OCI-M2 (cell line): Measurements from ENCODE around the gene PRR36.

ENCODE experiments used
- DNase-seq: peaks from one replicate; lab custom pipeline; 2025; ENCODE audit not compliant: unreplicated experiment; lab: John Stamatoyannopoulos, UW

The PRR36 gene

DNA sequence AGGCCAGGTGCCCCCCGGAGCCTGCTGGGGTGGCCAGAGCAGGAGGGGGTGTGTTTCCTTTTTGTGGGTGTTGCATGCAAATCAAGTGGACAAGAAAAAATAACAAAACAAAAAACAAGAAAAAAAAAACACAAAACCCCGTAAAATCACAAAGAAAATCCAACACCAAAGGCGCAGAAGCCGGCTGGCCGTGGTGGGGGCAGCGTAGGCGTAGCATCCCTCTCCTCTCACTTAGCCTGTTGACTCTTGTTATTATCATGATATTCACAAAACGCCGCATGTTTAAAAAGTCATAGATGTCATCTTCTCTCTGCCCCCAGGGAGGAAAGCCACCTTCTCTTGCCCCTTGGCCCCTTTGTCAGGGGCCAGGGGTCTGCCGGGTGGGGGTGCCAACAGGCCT is 39.5 kb upstream of the PRR36 start:
- DNase-seq: no peak

DNA sequence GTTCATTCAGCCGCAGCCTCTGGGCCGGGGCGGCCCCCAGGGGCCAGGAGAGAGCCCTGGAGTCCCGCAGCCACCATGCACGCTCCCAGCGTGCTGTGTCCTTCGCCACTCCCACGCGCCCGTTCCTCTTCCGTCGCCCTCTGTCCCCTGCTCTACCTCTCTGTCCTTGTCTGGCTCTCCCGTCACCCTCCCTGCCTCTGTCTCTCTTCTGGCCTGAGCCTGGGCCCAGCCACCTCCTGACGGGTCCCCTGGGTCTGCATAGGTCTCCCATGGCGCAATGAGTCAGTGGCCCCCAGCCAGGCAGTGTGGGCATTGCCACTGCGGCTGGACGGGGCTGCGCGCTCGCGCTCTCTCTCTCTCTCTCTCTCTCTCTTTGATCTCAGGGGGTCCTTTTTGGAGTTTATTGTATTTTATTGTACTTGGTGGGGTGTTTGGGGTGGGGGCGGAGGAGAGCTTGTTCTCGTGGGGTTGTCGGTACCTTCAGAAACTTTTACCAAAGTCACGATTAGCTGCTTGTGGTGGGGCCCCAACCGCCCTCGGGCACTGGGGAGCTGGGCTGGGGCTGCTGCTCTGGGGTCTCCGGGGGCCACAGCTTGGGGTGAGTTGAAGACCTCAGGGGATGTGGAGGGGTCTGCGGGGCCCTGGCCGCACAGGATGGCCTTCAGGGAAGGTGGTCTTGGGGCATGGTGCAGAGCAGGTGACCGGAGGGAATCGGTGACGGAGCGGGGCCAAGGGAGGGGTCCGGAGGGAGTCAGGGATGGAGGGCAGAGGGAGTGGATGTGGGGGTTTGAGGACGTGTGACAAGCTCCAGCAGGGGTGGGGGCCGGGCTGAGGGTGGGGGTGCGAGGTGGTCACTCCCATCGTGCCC is 38.7 kb upstream of the PRR36 start:
- DNase-seq: no peak

DNA sequence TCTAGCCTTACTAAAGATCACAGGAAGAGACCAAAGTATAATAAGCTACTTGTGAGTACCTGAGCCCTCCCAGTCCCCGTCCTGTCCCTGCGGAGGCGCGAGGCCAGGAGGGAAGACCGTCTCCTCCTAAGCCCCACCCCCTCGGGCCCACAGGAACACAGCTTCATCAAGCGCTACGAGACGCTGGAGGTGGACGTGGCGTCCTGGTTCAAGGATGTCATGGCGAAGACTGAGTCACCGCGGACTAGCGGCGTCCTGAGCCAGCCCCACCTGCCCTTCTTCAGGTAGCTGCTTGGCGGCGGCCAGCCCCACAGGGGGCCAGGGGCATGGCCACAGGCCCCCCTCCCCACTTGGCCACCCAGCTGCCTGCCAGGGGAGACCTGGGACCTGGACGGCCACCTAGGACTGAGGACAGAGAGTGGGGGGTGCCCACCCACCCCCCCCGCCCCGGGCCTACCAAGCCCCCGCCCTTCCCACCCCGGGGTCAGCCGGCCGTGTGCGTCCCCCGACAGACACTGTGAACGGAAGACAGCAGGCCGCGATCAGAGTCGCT is 38.0 kb upstream of the PRR36 start:
- no peak for DNase-seq

DNA sequence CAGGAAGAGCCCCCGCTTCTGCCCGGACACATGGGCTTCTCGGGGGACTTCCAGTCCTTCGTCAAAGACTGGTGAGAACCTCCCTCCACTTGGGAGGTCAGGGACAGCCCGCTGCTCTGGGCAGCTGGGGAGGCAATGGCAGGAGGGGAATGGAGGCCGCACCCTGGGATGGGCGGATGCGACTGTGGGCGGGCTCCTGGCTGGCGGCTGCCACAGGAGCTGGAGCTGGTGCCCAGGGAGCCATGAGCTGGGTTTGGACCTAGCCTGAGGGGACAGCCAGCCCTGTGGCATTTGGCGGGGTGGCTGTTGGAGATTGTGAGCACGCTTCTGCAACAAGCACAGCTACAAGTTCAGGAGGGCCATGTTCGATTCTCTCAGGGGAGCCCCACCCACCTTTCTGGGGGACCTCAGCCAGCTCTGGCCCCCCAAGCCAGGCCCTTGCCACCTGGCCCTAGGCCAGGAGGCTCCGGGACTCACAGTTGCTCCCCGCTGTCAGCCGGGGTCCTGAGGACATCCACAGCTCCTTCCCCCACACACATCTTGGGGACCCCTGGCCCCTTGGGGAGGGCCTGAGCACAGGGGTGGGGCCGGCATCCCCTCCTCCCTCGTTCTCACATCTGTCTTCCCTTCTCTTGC is 37.4 kb upstream of the PRR36 start:
- no peak for DNase-seq

DNA sequence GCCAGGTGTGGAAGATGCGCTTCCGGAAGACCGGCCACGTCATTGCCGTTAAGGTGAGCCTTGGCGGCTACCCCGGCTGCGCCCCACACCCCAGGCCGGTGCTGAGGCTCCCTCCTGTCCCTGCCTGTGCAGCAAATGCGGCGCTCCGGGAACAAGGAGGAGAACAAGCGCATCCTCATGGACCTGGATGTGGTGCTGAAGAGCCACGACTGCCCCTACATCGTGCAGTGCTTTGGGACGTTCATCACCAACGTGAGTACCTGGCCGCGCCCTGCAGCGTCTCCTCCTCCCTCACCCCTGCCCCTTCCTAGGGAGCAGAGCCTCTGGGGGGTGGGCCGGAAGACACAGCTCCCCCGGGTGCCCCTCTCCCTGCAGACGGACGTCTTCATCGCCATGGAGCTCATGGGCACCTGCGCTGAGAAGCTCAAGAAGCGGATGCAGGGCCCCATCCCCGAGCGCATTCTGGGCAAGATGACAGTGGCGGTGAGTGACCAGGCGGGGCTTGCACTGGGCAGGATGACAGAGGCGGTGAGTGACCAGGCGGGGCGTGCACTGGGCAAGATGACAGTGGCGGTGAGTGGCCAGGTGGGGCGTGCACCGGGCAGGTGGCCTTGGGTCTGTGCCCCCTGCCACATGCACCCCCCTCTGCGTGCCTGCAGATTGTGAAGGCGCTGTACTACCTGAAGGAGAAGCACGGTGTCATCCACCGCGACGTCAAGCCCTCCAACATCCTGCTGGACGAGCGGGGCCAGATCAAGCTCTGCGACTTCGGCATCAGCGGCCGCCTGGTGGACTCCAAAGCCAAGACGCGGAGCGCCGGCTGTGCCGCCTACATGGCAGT is 36.4 kb upstream of the PRR36 start:
- no peak for DNase-seq

DNA sequence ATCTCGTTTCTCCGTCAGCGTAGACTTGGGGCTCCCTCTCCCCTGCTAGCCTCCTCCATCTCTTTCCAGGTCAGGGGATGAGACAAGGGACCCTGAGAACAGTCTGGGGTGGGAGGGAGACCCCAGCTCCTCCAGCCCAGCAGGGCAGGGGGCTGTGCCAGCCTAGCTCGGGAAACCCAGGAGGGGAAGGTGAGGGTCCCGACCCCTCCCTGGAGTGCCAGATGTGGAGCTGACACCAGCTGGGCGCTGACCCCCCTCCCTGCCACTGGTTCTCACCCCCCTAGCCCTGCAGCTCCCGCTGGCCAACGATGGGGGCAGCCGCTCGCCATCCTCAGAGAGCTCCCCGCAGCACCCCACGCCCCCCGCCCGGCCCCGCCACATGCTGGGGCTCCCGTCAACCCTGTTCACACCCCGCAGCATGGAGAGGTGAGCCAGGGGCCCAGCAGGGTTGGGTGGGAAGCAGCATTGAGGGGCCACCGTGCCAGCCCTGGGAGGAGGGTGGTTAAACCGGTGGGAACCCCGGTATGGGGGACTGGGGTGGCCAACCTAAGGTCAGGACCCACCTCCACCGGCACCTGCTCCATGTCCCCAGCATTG is 35.4 kb upstream of the PRR36 start:
- DNase-seq: no peak

DNA sequence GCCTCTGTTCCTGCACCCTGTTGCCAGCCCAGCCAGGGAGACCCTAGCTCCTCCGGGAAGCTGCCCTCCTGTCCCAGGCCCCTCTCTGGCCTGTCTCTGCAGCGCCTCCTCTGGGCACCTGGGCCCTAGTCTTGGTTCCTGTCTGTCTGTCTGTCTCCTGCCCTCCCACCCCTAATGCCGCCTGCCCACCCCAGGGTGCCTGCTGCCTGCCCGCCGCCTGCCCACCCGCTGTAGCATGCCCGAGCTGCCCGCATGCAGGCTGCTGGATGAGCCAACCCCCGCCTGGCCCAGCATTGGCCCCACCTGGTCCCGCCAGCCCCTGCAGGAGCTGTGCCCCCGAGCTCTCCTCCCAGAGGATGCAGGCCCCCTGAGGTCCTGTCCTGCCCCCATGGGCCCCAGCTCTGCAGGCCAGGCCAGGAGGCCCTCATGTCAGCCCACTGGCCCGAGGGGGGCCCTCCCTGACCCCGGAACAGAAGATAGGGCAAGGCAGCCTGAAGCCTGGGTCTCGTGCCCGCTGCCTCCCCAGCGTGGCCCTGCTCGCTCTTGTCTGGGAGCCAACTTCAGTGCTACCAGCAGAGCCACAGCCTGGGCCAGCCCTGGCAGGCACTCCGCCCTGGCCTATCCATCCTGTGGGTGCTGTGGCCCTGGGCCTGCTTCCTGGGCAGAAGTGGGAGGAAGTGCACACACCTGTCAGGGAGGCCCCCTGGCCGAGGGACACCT is 34.7 kb upstream of the PRR36 start:
- no peak for DNase-seq

DNA sequence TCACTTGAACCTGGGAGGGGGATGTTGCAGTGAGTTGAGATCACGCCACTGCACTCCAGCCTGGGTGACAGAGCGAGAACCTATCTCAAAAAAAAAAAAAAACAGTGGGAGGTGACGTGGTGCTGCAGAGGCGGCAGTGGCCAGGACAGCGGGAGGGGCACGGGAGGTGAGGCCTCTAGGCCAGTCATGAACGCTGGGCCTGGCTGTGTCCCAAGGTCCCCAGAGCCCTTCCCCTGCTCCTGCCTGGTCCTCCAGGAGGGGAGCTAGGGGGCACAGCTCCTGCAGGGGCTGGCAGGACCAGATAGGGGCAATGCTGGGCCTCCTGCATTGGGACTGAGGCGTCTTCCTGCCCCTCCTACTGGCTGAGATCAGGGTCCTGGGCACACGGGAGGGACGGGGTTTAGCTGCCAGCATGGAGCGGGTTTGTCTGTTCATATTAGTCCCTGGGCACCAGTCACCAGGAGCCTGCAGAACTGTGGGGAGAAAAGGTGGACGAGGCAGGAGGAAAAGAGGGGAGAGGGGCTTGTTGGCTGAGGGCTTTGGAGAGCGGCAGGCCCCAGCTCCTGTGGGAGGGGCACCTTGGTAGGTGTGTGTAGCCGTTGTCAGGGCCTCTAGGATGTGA is 34.0 kb upstream of the PRR36 start:
- DNase-seq: no peak

DNA sequence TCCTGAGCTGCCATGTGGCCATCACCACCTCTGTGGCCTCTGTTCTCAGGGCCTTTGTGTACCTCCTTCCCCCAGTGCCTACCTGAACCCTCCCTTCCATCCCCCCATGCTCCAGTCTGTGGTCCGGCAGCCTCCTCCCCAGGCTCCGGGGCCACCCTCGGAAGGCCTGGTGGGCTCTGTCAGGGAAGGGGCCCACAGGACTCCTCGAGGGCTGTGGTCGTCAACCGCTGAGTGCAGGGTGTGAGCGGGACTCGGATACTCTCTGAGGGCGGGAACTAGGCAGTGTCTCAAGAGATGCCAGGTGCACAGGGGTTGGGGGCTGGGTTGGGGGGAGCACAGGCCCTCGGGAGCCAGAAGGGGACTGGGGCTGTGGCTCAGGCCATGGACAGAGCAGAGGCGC is 33.4 kb upstream of the PRR36 start:
- no peak for DNase-seq

DNA sequence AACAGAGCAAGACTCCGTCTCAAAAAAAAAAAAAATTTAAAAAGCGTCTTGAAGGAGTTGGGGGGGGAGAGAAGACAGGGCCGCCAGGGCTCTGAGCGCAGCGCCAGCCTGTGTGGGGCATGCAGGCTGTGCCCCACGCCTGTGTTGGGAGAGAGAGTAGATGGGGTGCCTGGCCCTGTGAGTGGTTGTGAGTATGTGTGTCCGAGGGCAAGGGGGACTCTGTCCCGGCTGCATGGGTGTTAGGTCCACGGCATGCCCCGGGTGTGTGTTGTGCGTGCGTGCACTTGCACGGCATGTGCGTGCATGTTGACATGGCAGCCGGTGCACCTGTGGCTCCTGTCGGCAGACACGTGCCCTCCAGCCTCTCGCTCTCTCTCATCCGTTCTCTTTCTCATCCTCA is 32.9 kb upstream of the PRR36 start:
- DNase-seq: no peak

DNA sequence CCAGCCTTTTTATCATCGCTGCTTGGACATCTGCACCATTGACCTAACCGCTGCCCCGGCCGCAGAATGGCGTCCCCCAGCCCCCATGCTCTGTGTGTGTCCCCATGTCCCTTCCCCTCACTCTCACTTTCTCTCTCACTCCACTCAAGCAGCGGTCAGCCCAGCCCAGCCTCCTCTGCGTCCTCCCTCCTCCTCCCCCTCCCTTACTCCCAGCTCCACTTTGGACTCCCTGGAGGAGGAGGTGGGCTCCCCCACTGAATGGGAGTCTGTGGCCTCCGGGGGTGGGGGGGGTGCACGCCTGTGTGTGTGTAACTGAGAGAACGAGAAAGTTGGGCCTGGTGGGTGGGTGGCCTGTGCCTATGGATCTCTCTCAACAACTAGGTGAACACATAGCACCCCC is 31.7 kb upstream of the PRR36 start:
- no peak for DNase-seq

DNA sequence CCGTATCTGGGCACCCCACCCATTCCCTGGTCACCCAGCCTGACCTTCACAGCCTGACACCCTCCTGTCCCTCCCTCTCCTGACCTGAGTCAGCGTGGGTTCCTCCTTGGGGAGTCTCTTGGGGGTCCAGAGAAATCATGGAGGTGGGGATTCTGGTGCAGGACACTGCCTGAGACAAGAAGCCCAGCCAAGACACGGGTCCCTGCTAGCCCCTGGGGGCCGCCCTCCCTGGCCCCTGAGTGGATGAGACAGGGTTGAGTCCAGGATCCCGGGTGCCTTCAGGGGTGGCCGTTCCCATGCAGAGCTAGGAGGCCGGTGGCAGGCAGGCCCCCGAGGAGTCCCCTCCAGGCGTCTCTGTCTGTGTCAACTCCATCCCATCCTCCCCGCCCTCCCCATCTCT is 31.1 kb upstream of the PRR36 start:
- DNase-seq: no peak

DNA sequence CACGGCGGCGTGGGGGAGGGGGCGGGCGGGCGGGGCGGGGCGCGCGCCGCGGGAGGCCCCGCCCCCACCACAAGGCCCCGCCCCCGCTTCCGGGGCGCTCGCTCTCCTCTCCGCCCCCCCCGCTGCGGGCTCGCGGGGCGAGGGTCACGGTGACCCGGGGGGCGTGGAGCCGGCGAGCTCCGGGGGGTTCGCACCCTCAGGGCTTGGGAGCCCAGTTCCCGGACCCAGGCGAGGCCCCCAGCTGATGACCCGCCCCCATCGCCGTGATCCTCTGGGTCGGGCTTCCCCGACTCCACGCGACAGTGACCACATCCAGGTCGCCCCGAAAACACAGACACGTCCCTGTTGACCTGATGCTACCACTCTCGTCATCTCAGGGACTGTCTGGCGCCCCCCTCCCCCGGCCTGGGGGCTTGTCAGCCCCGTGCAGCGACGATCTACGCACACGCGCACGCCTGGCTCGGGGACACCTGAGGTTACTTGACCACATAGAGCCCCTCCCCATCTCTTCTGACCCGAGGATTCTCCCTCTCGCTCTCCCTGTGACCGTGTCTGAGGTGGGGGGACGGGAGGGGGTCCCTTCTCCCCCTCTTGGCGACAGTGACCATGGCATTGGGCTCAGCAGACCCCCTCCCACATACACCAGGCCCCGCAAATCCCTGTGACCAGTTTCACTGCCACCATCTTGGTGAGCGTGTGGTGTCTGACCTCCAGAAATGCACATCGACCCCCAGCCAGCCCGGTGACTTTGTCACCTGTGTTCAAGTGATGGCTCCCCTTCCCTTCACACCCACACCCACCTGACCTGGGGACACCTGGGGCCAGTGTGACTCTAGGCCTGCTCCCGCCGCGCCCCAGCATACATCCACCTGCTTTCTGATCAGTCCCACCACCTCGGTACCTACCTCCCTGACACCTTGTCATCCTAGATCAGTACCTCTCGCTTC is 30.2 kb upstream of the PRR36 start:
- DNase-seq: no peak

DNA sequence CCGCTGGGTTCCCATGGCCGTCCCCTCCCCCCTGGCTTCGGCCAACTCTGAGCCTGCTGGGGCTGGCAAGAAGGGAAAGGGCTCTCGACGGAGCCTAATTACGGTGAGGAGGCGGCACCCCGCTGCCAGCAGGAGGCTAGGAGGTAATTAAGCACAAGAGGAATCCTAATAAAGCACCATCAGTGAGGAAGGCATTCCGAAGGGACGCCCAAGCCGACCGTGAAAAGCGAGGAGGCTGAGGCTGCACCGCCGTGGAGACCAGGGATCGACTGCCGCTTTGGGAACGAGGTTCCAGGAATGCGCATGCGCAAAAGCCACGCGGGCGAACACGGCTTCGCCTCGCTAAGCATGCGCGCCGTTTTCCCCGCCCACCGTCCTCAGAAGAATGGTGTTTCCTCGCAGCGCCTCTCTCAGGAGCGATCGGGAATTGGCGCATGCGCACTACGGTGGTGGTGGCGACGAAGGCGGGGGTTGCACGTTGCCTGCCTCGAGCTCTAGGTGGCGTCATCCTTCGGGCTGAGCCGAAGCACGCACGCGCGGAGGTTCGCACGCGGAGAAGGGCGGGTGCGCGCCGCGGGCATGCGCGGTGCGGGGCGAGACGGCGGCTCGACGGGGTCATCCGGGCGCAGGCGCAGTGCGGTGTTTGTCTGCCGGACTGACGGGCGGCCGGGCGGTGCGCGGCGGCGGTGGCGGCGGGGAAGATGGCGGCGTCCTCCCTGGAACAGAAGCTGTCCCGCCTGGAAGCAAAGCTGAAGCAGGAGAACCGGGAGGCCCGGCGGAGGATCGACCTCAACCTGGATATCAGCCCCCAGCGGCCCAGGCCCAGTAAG is 29.3 kb upstream of the PRR36 start, which contains the start of gene MAP2K7:
Gene MAP2K7 (plus strand): TSS at position 634 of the 830 bp plus-strand sequence. CDS start 68 bp downstream, at position 702.
- peak; percentile 87 for DNase-seq

DNA sequence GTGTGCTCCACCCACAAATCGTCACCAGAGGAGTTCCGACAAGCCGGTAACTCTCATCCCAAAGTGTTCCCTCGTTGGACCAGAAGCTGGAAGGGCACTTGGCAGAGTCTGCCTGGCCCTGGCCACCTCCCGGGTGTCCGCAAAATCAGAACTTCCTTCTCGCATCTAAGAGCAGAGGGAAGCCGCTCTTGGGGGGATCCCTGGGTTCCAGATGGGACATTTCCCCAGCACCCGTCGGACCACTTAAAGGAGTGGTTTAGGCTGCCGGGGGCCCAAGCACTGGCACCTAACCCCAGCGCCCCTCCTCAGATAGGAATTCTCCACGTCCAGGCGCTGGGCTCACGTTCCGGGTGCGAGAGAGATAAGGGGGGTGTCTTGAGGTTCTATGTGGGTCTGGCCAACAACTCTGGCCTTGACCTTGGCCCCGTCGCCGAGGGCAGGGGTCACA is 28.6 kb upstream of the PRR36 start:
- no peak for DNase-seq

DNA sequence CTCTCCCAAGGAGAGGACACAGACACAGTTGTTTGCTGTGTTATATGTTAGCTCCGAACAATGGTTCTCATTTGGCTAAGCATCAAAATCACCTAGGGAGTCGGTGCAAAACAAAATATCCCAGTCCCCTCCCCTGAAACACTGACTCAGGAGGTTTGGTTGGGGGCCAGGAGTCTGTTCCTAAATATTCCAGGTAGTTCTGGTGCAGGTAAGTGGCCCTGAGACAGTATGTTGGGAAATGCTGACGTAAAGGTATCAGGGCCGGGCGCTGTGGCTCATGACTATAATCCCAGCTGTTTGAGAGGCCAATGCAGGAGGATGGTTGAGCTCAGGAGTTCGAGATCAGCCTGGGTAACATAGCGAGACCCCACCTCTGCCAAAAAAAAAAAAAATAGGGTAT is 27.1 kb upstream of the PRR36 start:
- DNase-seq: no peak

DNA sequence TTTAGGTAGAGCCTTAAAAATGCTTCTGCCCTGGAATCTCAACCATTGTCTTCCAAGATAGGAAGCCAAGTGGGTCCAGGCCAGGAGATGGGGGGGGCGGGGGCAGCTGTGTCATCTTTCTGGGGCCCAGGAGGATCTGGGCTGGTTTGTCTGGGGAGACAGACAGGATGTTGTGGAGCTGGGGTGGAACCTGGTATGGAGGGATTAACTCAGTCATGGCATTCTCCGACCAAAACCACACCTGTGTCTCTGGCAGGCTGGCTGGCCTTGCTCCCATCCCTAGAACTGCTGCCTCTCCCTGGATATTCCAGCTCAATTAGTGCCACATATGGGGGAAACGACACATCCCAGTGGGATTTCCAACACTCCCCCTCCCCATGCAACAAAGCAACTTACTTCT is 26.7 kb upstream of the PRR36 start:
- no peak for DNase-seq

DNA sequence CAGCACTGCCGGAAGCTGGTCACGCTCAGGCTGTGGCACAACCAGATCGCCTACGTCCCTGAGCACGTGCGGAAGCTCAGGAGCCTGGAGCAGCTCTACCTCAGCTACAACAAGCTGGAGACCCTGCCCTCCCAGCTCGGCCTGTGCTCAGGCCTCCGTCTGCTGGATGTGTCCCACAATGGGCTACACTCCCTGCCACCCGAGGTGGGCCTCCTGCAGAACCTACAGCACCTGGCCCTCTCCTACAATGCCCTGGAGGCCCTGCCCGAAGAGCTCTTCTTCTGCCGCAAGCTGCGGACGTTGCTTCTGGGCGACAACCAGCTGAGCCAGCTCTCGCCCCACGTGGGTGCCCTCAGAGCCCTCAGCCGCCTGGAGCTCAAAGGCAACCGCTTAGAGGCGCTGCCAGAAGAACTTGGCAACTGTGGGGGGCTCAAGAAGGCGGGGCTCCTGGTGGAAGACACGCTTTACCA is 26.2 kb upstream of the PRR36 start:
- no peak for DNase-seq
